ENCODE measurements around the gene INSIG2. TPM values are rescaled to one million over a fixed set of nuclear protein-coding genes. Genes with fewer than 3 reads are reported as not detected.

INSIG2 gene
- polyA plus RNA-seq, 1 donor (not counting 4 experiments of a cell fraction or from before 2014, with no cell fraction given), result 28.6 TPM

GRCh38 chr2:118044103-118044716 lies 44.1 kb upstream of the INSIG2 start:
- no peaks in the 10 kb centered on the region for H3K9me1 ChIP-seq (ENCODE audit: control insufficient read depth, extremely low read depth, insufficient read depth, low read length)
- H3K4me3 ChIP-seq (ENCODE audit: control insufficient read depth in 2 of 3, extremely low read depth in 1 of 3, insufficient read depth in 2 of 3, low read depth in 1 of 3, low read length in 3 of 3), result no peak overlapping the region
- no peaks in the 10 kb centered on the region for H3K36me3 ChIP-seq (ENCODE audit: control insufficient read depth in 2 of 2, extremely low read depth in 1 of 2, insufficient read depth in 2 of 2, low read length in 2 of 2)
- no peak overlapping the region for H3K27ac ChIP-seq (ENCODE audit: control insufficient read depth, insufficient read depth, low read length)
- H3K9me3 ChIP-seq (ENCODE audit: control insufficient read depth, low read depth, low read length), result no peaks in the 10 kb centered on the region
- H3K4me1 ChIP-seq (ENCODE audit: control insufficient read depth, extremely low read depth, insufficient read depth, low read length), result peaks cover 9% of the 10 kb centered on the region
- H3K9ac ChIP-seq (ENCODE audit: control insufficient read depth, extremely low read depth, insufficient read depth, low read length), result no peak overlapping the region
- H3K27me3 ChIP-seq (ENCODE audit: control insufficient read depth, extremely low read depth, insufficient read depth, low read length), result peaks cover 5% of the 10 kb centered on the region
- no peaks in the 10 kb centered on the region for H4K20me1 ChIP-seq (ENCODE audit: control insufficient read depth, extremely low read depth, insufficient read depth, low read length)
- DNase-seq (ENCODE audit: low read depth, low spot score) (no peak), FAIRE-seq (no peak)
- H3K4me2 ChIP-seq (ENCODE audit: control insufficient read depth, extremely low read depth, insufficient read depth, low read depth, low read length), result no peak overlapping the region
- dilution Hi-C loops (cut with MboI; ENCODE audit: extremely low pct_ligation_motif_present, low sequenced_read_pairs), result no loop called here
- TF ChIP-seq CTCF (optimal IDR thresholded peaks at IDR 0.05 in 1 of 3, IDR thresholded peaks at IDR 0.05 in 1 of 3, conservative IDR thresholded peaks at IDR 0.05 in 1 of 3; ENCODE audit: extremely low read depth in 1 of 3, insufficient read depth in 2 of 3, low read length in 3 of 3) (no peak), EZH2 (IDR thresholded peaks at IDR 0.05; ENCODE audit: low read length) (no peak)
- H3K79me2 ChIP-seq (ENCODE audit: control insufficient read depth, insufficient read depth, low read length), result no peaks in the 10 kb centered on the region
- H2AFZ ChIP-seq (ENCODE audit: control insufficient read depth, low read length), result no peak overlapping the region

- H3K9ac ChIP-seq (ENCODE audit: control insufficient read depth, extremely low read depth, insufficient read depth, low read length), result no peak overlapping the region
- no peak for DNase-seq (ENCODE audit: low read depth, low spot score)
- H4K20me1 ChIP-seq (ENCODE audit: control insufficient read depth, extremely low read depth, insufficient read depth, low read length), result no peaks in the 10 kb centered on the region
- FAIRE-seq, result no peak
- no peaks in the 10 kb centered on the region for H3K79me2 ChIP-seq (ENCODE audit: control insufficient read depth, insufficient read depth, low read length)
- H3K27ac ChIP-seq (ENCODE audit: control insufficient read depth, insufficient read depth, low read length), result no peak overlapping the region
- dilution Hi-C loops (cut with MboI; ENCODE audit: extremely low pct_ligation_motif_present, low sequenced_read_pairs), result no loop called here
- no peak overlapping the region for H2AFZ ChIP-seq (ENCODE audit: control insufficient read depth, low read length)
- no peaks in the 10 kb centered on the region for H3K9me3 ChIP-seq (ENCODE audit: control insufficient read depth, low read depth, low read length)
- no peaks in the 10 kb centered on the region for H3K36me3 ChIP-seq (ENCODE audit: control insufficient read depth in 2 of 2, extremely low read depth in 1 of 2, insufficient read depth in 2 of 2, low read length in 2 of 2)
- no peaks in the 10 kb centered on the region for H3K9me1 ChIP-seq (ENCODE audit: control insufficient read depth, extremely low read depth, insufficient read depth, low read length)
- no peak for TF ChIP-seq EZH2 (IDR thresholded peaks at IDR 0.05; ENCODE audit: low read length)
- no peak for TF ChIP-seq CTCF (optimal IDR thresholded peaks at IDR 0.05 in 1 of 3, IDR thresholded peaks at IDR 0.05 in 1 of 3, conservative IDR thresholded peaks at IDR 0.05 in 1 of 3; ENCODE audit: extremely low read depth in 1 of 3, insufficient read depth in 2 of 3, low read length in 3 of 3)
- H3K4me1 ChIP-seq (ENCODE audit: control insufficient read depth, extremely low read depth, insufficient read depth, low read length), result peaks cover 9% of the 10 kb centered on the region
- H3K4me2 ChIP-seq (ENCODE audit: control insufficient read depth, extremely low read depth, insufficient read depth, low read depth, low read length), result no peak overlapping the region
- peaks cover 5% of the 10 kb centered on the region for H3K27me3 ChIP-seq (ENCODE audit: control insufficient read depth, extremely low read depth, insufficient read depth, low read length)
- H3K4me3 ChIP-seq (ENCODE audit: control insufficient read depth in 2 of 3, extremely low read depth in 1 of 3, insufficient read depth in 2 of 3, low read depth in 1 of 3, low read length in 3 of 3), result no peak overlapping the region
Observed at GRCh38 chr2:118044854-118045253, 43.4 kb upstream of the INSIG2 start.
